GM21526 (cell line): Measurements from ENCODE around the gene TAOK2.
"Not testable (repeated sequence)": the region's sequence is repeated elsewhere in the genome, so short reads cannot be mapped to it uniquely, and the experiment has no call there.

ENCODE experiments used
- ATAC-seq: cut with Tn5 transposase; IDR thresholded peaks from one replicate; pipeline ENCODE4 v1.9.1; 2021; ENCODE audit warnings: moderate library complexity; ENCODE audit not compliant: unreplicated experiment, low FRiP score

The TAOK2 gene

DNA sequence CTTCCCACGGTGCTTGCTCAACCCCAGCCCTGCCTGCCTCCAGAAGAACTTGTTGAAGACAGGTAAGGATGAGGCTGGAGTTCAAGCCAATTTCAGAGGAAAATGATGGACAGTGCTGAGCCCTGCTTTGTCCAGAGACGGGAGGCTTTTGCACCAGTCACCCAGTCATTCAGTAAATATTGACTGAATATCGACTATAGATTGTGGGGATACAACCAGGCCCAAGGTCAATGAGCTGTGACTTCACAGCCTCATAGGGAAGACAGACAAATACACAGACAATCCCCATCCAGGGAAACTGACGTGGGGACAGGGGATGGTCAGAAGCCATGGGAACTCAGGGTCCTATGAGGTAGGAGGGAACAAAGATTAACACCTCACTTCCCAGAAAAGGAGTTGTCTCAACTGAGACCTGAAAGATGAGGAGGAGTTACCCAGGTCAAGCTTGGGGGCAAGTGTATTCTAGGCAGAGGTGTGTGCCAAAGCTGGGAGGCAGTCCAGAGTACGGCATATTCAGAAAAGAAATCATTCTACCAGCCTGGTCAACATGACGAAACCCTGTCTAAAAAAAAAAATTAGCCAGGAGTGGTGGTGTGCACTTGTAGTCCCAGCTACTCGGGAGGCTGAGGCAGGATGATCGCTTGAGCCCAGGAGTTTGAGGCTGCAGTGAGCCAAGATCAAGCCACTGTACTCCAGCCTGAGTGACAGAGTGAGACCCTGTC is 43.0 kb downstream of the TAOK2 start:
- no peak for ATAC-seq

DNA sequence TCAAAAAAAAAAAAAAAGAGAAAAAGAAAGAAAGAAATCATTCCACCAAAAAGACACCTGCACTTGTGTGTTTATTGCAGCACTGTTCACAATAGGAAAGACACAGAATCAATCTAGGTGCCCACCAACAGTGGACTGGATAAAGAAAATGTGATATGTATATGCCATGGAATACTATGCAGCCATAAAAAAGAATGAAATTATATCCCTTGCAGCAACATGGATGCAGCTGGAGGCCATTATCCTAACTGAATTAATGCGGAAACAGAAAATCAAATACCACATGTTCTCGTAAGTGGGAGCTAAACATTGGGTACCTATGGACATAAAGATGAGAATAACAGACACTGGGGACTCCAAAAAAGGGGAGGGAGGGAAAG is 43.6 kb downstream of the TAOK2 start:
- ATAC-seq = no peak

DNA sequence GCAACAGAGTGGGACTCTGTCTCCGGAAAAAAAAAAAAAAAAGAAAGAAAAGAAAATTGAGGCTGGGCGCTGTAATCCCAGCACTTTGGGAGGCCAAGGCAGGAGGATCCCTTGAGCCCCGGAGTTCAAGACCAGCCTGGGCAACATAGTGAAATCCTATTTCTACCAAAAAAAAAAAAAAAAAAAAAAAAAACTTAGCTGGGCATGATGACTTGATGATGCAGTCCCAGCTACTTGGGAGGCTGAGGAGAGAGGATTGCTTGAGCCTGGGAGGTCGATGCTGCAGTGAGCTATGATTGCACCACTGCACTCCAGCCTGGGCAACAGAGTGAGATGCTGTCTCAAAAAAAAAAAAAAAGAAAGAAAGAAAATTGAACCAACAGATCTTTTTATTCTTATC is 44.3 kb downstream of the TAOK2 start:
- not testable (repeated sequence) for ATAC-seq

DNA sequence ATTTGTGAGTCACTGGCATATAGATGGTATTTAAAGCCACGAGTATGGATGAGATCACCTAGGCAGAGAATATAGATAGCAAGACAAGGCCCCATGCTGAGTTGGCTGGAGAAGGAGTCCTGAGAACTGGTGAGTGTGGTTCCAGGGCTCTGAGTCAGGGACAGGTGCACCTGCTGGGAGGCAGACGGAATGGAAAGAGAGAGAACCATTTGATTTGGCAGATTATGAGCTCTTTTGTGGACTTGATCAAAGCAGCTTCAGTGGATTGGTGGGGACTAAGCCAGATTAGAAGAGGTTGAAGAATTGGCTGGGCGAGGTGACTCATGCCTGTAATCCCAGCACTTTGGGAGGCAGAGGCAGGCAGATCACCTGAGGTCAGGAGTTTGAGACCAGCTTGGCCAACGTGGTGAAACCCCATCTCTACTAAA is 45.1 kb downstream of the TAOK2 start:
- no peak for ATAC-seq

DNA sequence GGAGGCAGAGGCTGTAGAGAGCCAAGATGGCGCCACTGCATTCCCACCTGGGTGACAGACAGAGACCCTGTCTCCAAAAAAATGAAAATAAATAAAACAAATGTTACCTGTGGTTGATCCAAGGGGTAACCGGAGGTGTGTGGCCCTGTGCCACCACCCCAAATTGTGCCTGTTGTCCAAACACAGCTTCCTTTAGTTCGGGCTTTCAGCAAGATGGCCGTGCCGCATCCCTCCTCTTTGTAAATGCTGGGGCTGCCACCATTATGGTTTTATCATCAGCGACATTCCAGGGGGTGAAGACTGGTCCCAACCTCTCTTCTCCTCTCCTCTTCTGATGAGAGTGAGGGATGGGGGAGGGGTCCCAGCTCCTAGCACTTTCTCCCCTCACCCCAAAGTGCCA is 49.2 kb downstream of the TAOK2 start, which contains the start of gene C16orf92:
Gene C16orf92, plus strand, starts transcription at position 312 of the 400 bp plus-strand sequence. CDS start 143 bp downstream, outside the sequence.
- no peak for ATAC-seq

DNA sequence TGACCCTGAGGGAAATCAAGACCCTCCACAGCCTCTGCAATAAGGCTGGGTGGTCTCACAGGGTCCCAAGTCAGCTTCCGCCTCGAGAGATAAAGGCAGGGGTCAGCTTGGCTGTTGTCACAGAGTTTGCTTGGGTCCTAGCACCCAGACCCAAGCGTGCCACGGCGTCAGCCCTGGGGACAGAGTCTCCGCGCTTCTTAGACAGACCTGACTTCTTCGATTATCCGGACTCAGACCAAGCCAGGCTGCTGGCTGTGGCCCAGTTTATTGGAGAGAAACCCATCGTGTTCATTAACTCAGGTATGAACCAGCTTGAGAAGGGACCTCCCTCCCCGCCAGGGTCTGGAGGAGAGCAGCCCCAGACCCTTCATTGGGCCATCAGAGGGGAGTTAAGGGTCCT is 49.9 kb downstream of the TAOK2 start:
- no peak for ATAC-seq

DNA sequence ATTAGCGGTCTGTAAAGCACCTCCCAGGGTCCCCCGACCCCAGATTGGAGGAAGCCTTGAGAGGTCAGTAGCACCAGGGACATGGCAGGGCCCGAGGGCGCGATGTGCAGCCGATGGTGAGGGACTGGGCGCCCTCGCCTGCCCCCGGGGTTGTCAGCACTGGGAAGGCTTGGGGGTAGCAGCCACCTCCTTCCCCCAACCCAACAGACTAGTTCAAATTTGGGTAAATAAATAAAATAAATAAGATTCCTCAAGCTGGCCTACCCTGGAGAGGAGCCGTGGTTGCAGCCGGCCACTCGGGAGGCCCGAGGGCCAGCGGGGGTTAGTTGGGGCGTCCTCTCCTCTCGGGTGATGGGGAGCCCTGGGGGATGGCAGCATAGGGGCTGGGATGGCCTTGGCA is 50.8 kb downstream of the TAOK2 start:
- no peak for ATAC-seq

GRCh38 chr16:30025156-30025555 is 51.5 kb downstream of the TAOK2 start:
- no peak for ATAC-seq

- no peak for ATAC-seq
These were observed 51.9 kb downstream of the TAOK2 start for GRCh38 chr16:30025574-30025973.

DNA sequence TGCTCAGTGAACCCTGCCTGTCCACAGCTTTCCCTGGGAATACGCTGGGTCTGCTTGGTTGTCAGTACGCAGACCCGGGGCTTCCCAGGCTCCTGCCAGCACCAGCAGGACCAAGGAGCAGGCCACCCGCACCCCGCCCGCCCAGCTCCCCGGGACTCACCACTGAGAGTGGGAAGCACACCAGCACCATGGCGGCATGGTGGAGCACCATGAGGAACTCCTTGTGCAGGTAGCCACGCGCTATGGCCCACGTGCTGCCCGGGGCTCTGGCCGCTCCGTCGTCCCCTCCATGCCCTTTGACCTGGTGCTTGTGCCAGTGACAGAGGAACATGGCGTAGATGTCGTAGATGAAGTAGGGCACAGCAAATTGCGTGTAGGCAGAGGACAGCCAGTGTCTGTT is 52.8 kb downstream of the TAOK2 start:
- ATAC-seq = no peak

GRCh38 chr16:30027588-30028437 is 54.1 kb downstream of the TAOK2 start:
- no peak for ATAC-seq

DNA sequence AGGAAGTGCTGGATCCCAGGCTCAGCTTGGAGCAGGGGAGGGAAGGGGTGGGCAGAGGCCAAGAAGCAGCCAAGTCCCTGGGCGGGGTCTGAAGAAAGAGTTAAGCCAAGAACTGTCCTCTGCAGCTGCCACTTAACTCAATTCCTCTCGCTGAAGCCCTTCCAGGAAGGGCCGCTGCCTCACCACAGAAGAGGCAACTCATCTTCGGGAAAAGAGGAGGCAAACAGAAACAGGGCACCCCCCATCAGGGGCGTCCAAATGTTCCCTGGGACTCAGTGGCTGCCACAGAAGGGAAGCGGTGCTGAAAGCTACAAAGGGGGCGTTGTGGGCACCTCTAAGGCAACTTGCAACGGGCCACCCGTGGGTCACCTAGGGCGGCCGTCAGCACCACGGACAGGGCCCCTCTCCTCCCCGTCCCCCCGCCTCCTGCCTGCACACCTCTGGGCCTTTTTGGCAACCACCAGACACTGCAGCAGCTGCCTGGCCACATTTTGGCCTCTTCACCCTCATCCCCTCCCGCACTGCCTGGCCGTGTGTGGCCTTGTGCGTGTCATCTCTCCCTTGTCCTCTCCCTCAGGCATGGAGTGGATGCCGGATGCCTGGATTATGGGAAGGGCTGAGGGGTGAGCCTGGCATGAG is 54.9 kb downstream of the TAOK2 start:
- no peak for ATAC-seq

DNA sequence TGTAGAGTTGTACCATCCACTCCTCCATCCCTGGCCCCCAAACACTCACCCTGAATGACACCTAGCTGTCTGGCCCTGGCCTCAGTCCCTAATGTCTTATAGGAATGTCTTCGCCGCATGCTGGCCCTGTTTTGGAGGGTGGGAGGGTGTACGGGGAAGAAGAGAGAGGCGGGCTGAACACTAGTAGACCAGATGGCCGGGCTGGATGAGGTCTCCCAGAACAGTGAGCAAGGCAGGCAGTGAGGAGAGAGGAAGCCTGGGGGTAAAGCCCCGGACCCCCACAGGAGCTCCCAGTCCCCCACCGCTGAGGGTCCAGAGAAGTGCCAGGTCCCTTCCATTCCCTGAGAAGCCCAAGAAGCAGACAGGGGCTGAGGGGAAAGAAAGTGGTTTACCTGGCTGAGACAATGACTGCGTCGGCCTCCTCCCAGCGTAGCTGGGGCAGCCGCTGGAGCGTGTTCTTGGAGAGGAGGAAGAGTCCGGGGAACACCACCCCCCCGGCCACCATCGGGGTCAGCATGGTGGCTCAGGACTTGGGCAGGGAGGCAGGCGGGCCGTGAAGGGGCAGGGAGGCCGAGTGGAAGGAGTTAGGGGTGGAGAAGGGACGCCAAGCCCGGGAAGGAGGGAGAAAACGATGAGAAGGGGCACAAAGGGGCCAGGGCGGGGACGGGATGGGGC is 56.5 kb downstream of the TAOK2 start:
- no peak for ATAC-seq

DNA sequence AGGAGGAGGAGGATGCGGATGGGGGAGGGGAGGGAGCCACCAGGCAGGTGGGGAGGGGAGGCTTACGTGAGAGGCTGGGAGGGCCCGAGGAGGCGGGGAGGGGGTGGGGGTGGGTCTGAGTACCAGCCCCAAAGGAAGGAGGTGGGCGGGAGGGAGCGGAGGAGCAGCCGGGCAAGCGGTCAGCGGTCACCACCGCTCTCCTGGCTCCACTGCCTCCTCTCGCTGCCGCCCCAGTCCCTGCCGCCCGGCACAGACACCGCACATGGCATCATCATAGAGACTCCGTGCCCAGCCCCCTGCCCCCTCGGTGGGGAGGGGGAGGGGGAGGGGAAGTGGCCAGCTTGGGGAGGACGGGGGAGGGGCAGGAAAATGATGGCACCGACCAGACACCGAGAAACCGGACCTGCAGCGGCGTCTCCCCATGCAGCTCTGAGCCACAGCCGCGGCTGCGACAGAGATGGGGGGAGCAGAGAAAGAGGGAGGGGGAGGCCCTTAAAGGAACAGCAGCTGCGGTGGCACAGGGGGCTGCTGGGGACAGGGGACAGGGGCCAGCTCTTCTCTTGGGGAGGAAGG is 57.3 kb downstream of the TAOK2 start, which contains the start of gene TLCD3B:
Gene TLCD3B, minus strand, starts transcription at position 431 of the 573 bp plus-strand sequence. CDS start 744 bp downstream, outside the sequence.
- no peak for ATAC-seq

DNA sequence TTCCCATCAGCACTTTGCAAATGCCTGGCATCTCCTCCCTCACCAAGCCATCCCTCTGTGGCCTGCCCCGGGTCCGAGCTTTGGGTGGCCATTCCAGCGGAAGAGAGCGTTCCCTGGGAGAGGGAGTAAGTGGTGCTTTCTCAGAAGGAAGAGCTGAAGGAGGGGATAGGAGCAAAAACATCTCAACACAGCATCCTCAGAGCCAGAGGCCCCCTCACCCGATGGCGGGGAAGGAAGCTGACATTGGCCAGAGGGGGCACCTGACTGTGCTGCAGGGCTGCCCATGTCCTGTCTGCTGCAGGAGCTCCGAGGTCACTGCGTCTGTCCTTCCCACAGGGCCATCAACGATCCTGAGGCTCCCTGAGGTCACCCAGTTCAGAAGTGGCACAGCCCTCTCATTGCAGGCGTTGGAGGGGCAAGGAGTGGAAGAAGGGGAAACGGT is 57.8 kb downstream of the TAOK2 start:
- no peak for ATAC-seq

DNA sequence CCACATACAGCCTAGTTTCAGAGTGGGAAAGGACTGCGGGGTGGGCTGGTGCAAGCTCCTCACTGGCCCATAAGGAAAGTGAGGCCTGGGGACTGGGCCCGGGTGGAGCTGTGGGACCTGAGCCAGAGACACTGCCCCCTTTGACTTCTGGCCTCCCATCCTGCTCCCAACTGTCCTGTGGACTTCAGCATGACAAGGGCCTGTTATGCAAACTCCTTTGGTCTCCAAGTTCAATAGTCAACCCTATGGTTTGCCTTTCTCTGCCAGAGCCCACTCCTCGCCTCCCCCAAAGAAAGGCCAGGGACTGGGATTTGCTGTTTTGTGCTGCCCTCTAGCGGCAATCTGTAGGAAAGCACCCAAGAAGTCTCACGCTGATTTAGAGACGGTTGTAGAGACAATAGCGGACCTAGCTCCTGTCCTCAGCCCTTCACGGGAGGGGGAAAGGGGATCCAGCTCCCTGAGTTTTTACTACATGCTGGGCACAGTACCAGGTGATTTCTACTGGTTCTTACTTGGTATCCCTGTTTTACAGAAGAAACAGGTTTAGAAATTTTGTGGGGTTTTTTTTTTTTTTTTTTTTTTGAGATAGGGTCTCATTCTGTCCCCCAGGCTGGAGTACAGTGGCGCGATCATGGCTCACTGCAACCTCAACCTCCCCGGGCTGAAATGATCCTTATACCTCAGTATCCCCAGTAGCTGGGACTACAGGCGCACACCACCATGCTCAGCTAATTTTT is 58.6 kb downstream of the TAOK2 start:
- no peak for ATAC-seq

DNA sequence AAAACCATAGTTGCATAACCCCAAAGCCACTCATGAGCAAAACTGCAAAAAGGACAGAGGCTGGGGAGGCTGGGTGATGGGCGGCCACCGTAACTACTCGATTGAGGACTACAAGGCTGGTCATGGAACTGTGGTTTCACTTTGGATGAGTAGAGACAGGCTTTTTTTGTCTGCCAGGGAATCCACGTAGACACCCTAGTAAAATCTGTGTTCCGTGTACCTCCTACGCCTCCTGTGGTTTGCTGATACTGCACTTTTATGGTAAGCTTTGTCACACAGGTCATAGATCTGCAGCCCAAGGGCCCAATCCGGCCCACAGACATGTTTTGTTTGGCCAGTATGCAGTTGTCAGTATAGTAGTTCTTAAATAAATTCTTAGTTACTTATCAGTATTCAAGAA is 59.6 kb downstream of the TAOK2 start:
- no peak for ATAC-seq

DNA sequence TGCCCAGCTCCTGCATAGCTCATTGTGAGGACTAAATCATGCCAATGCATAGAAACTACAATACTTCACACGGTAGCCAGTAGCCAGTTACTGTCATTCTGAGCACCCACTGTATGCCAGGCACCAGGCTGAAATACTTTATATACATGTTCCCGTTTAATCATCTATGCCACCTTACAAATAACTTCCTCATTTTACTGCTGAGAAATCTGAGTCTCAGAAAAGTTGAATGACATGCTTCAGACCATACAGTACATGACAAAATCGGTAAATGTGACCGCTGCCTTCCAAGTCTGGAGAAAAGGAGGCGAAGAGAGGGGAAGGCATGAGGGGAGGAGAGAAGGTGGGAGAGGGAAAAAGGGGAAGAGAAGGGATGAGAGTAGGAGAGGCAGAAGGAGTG is 66.6 kb downstream of the TAOK2 start:
- ATAC-seq = no peak

- not testable (repeated sequence) for ATAC-seq
These were observed 67.0 kb downstream of the TAOK2 start for GRCh38 chr16:30040690-30041089.

DNA sequence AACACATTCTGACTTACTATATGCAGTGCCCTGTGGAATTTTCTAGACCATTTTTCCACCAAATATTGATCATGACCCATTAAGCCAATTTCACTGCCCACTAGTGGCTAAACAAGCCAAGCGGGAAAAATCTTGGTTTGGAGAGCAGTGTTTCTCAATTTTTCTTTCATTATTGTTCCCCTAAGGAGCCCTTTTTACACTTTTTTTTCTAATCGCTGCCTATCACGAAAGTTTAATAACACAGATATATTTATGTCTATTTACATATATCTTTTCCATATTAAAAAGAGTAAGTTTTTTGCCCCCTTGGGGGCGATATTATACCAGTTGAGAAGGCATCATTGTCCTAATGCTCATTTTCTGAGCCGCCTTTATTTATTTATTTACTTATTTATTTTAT is 68.2 kb downstream of the TAOK2 start:
- ATAC-seq = no peak
